HCT116 (cell line): Measurements from ENCODE around the gene NOL3.

Experiments
- ATF3 ChIP-seq: IDR thresholded peaks from 2 replicates; pipeline ENCODE4 v1.6.1; 2012
- CEBPB ChIP-seq: IDR thresholded peaks from 2 replicates; pipeline ENCODE4 v1.6.1; 2012; ENCODE audit warnings: low read depth
- EGR1 ChIP-seq: IDR thresholded peaks from 2 replicates; pipeline ENCODE4 v1.6.1; 2012; ENCODE audit warnings: low read depth
- EZH2phosphoT487 ChIP-seq: fragments of 200-600 bp; IDR thresholded peaks from 2 replicates; pipeline ENCODE4 v1.6.1; 2018; ENCODE audit warnings: antibody characterized with exemption, borderline replicate concordance
- JUND ChIP-seq: IDR thresholded peaks from 2 replicates; pipeline ENCODE4 v1.6.1; 2012
- MAX ChIP-seq: IDR thresholded peaks from 2 replicates; pipeline ENCODE4 v1.6.1; 2012
- POLR2A ChIP-seq: IDR thresholded peaks from 2 replicates; pipeline ENCODE4 v1.7.0; 2011; ENCODE audit warnings: borderline replicate concordance; ENCODE audit not compliant: insufficient read depth, insufficient read length; ENCODE audit errors: extremely low read depth
- POLR2AphosphoS5 ChIP-seq: IDR thresholded peaks from 2 replicates; pipeline ENCODE4 v1.6.1; 2011; ENCODE audit warnings: mild to moderate bottlenecking, low read depth, low read length, moderate library complexity
- SIN3A ChIP-seq: IDR thresholded peaks from 2 replicates; pipeline ENCODE4 v1.6.1; 2012; ENCODE audit warnings: low read depth
- YY1 ChIP-seq: IDR thresholded peaks from 2 replicates; pipeline ENCODE4 v1.6.1; 2011; ENCODE audit warnings: low read length, low read depth, moderate library complexity, mild to moderate bottlenecking; ENCODE audit not compliant: insufficient replicate concordance; ENCODE audit errors: extremely low read depth
- ZNF274 ChIP-seq: fragments of 200-500 bp; sonication (Bioruptor generic); IDR thresholded peaks from 2 replicates; pipeline ENCODE4 v1.6.1; 2014; ENCODE audit warnings: mild to moderate bottlenecking, low read depth, low read length, inconsistent platforms
- TF ChIP-seq, protein P1 (sequence below), 3 experiments: fragments of 200-600 bp in 1 of 3; sonication (generic) in 1 of 3; IDR thresholded peaks in 2 of 3; conservative IDR thresholded peaks in 1 of 3; 2 replicates each; pipeline ENCODE4 v1.5.1; 2012 to 2017; ENCODE audit warnings: low read depth in 2 of 3, low read length in 2 of 3, antibody characterized with exemption in 1 of 3, borderline replicate concordance in 1 of 3, control low read depth in 1 of 3, mild to moderate bottlenecking in 1 of 3, mixed read lengths in 1 of 3, mixed run types in 1 of 3, moderate library complexity in 1 of 3; ENCODE audit not compliant: insufficient read depth in 1 of 3
- TF ChIP-seq, protein P2 (sequence below): IDR thresholded peaks from 2 replicates; pipeline ENCODE4 v1.6.1; 2012; ENCODE audit warnings: low read depth
- TF ChIP-seq, protein P3 (sequence below): IDR thresholded peaks from 2 replicates; pipeline ENCODE4 v1.6.1; 2011; ENCODE audit warnings: mild to moderate bottlenecking, low read length, moderate library complexity; ENCODE audit not compliant: insufficient replicate concordance; ENCODE audit errors: extremely low read depth

DNA sequence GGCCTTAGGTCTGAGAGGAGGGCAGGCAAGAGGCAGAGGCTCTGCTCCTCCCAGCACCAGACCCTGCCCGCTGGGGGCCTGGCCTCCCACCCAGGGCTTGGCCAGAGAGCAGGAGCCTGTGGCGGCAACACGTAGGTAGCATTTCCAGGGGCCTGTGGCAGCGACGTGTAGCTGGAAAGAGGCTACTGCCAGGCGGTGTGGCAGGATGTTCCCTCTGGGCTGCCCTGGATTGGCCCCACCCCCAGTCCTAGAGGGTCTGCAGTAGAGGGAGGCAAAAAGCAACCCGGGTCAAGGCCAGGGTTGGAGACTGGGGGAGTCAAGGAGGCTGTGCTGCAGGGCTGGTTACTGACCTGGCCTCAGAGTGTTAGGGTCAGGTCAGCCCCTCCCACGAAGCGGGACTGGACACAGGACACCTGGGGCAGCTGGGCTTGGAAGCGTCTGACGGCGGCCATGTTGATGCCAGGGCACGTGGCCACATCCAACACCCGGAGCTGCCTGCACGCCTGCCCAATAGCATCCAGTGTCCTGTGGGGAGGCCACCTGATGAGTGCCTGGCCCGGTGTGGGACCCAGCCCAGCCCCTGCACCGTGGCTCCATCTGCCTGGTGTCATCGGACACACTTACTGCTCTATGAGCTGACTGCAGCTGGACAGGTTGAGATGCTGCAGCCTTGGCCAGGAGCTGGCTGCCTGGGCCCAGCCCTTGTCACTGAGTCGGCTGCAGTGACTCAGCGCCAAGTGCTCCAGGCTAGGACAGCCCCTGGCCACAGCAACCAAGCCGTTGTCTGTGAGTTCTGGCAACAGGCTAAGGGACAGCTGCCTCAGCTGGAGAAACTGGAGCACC, 37.1 kb downstream of the NOL3 start:
- TF ChIP-seq, protein P1, sequence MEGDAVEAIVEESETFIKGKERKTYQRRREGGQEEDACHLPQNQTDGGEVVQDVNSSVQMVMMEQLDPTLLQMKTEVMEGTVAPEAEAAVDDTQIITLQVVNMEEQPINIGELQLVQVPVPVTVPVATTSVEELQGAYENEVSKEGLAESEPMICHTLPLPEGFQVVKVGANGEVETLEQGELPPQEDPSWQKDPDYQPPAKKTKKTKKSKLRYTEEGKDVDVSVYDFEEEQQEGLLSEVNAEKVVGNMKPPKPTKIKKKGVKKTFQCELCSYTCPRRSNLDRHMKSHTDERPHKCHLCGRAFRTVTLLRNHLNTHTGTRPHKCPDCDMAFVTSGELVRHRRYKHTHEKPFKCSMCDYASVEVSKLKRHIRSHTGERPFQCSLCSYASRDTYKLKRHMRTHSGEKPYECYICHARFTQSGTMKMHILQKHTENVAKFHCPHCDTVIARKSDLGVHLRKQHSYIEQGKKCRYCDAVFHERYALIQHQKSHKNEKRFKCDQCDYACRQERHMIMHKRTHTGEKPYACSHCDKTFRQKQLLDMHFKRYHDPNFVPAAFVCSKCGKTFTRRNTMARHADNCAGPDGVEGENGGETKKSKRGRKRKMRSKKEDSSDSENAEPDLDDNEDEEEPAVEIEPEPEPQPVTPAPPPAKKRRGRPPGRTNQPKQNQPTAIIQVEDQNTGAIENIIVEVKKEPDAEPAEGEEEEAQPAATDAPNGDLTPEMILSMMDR (IDR thresholded peaks at IDR 0.05 in 2 of 3, conservative IDR thresholded peaks at IDR 0.05 in 1 of 3; ENCODE audit: borderline replicate concordance in 1 of 3, insufficient read depth in 1 of 3, low read depth in 2 of 3, low read length in 2 of 3), result no peak
- no peak for TF ChIP-seq EGR1
- TF ChIP-seq, protein P2, sequence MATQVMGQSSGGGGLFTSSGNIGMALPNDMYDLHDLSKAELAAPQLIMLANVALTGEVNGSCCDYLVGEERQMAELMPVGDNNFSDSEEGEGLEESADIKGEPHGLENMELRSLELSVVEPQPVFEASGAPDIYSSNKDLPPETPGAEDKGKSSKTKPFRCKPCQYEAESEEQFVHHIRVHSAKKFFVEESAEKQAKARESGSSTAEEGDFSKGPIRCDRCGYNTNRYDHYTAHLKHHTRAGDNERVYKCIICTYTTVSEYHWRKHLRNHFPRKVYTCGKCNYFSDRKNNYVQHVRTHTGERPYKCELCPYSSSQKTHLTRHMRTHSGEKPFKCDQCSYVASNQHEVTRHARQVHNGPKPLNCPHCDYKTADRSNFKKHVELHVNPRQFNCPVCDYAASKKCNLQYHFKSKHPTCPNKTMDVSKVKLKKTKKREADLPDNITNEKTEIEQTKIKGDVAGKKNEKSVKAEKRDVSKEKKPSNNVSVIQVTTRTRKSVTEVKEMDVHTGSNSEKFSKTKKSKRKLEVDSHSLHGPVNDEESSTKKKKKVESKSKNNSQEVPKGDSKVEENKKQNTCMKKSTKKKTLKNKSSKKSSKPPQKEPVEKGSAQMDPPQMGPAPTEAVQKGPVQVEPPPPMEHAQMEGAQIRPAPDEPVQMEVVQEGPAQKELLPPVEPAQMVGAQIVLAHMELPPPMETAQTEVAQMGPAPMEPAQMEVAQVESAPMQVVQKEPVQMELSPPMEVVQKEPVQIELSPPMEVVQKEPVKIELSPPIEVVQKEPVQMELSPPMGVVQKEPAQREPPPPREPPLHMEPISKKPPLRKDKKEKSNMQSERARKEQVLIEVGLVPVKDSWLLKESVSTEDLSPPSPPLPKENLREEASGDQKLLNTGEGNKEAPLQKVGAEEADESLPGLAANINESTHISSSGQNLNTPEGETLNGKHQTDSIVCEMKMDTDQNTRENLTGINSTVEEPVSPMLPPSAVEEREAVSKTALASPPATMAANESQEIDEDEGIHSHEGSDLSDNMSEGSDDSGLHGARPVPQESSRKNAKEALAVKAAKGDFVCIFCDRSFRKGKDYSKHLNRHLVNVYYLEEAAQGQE, result no peak
- no peak for TF ChIP-seq MAX
- peak; percentile 30; the same call in 1 of the 2 replicates for TF ChIP-seq POLR2AphosphoS5
- TF ChIP-seq YY1, result no peak
- TF ChIP-seq EZH2phosphoT487, result no peak
- TF ChIP-seq, protein P3, sequence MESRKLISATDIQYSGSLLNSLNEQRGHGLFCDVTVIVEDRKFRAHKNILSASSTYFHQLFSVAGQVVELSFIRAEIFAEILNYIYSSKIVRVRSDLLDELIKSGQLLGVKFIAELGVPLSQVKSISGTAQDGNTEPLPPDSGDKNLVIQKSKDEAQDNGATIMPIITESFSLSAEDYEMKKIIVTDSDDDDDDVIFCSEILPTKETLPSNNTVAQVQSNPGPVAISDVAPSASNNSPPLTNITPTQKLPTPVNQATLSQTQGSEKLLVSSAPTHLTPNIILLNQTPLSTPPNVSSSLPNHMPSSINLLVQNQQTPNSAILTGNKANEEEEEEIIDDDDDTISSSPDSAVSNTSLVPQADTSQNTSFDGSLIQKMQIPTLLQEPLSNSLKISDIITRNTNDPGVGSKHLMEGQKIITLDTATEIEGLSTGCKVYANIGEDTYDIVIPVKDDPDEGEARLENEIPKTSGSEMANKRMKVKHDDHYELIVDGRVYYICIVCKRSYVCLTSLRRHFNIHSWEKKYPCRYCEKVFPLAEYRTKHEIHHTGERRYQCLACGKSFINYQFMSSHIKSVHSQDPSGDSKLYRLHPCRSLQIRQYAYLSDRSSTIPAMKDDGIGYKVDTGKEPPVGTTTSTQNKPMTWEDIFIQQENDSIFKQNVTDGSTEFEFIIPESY, result no peak
- TF ChIP-seq SIN3A, result no peak
- no peak for TF ChIP-seq POLR2A
- TF ChIP-seq CEBPB, result no peak
- TF ChIP-seq ATF3, result no peak
- TF ChIP-seq ZNF274, result no peak
- TF ChIP-seq JUND, result no peak
